TTC549 (cell line): ENCODE data around the gene CADM1.

ENCODE experiments used
- FAIRE-seq: peaks from 2 replicates; lab custom pipeline; 2012; peaks lifted over from hg19 to GRCh38; lab: Jason Lieb, UNC

The CADM1 gene

DNA sequence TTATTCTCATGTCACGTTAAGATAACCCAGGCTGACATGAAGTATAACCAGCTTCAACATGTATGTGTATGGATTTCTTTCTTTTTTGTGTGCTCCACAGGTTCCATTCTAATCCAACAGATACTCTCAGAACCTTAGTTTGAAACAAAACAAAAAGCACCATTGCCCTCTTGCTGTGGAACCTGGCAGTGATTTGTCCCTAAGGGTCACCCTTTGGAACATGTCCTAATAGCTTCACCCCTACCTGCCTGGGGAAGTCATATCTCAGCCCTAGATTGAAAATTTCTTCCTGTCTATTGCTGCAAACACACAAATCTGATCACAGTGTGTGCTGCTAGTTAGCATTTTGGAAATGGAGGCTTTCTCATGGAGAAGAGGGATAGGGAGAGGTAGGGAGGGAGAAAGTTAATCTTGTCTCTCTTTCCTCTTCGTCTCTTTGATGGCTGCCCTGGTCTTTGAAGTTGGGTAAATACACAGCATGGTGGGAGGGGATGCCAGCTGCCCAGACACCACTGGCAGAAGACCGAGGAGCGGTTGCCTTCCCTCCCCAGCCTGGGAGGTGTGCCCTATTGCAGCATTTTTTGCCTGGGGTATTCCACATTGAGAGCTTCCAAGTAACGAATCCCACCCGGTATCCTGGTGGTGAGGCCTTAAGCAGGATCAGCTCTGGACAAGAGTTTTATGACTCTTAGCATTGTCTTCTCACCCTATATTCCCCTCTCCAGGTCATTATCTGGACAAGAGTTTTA is 11.6 kb upstream of the CADM1 start:
- FAIRE-seq: no peak

DNA sequence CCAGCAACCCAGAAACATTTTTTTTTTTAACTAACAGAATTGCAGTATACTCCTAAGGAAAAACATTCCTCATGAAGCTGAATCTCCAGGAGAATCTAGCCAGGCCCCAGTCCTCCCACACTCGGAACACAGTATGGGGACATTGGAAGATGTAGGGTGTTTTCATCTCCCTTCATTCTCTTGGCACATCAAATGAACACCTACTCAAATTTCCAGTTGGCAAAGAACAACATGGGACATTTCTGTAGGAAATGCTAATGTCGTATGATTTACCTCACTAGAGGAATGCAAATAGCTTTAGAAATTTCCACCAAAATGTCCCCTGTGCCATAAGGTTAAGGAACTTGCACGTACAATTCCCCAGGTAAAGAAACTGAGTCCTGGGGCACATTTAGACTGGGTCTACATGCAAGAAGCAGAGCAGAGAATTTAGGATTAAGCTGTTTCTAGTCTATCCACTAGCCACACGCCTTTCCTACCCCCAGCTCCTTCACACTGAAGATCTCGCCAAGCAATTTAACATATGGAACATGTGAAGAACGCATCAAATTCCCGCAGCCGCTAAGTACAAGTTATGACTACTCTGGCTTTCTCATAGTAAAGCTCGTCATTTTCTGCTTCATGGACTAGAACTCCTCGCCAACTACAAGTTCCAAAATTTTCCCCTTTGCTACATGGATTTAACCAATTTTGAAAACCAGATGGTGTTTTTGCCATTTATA is 2.9 kb upstream of the CADM1 start:
- no peak for FAIRE-seq

DNA sequence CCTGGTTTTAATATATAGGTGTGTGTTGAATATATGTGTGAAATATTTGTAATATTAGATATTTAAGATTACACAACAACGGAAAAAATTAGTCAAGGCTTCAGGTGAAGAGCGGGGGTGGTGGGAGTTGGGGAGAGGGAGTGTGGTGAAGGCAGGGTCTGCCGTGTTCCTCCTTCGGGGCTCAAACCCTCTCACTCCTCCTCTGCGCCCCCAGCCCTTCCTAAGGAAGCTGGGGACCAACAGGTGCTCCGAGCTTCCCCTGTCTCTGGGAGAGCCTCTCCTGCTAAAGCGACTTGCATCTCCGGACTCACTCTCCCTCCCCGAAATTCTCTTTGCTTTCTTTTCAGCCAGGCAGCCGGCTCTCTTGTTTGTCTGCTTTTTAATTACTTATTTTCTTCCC is 960 bp upstream of the CADM1 start:
- FAIRE-seq: no peak

DNA sequence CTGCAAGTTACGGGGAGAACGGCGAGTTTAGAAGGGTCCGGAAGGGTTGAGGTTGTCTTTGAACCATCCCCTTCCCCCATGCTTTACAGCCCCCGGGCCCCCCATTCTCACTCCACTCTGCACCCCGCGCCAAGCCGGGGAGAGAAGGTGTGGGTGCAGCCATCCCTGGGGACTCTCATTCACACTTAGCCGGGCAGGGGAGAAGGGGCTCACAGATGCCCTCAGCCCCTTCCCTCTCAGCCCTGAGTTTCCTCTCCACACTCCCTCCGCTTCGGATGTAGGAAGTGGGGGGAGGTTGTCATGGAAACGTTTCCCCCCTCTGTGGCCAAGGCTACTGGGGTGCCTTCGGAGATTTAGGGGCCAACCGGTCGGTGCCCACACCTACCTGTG is 334 bp downstream of the CADM1 start:
- no peak for FAIRE-seq

DNA sequence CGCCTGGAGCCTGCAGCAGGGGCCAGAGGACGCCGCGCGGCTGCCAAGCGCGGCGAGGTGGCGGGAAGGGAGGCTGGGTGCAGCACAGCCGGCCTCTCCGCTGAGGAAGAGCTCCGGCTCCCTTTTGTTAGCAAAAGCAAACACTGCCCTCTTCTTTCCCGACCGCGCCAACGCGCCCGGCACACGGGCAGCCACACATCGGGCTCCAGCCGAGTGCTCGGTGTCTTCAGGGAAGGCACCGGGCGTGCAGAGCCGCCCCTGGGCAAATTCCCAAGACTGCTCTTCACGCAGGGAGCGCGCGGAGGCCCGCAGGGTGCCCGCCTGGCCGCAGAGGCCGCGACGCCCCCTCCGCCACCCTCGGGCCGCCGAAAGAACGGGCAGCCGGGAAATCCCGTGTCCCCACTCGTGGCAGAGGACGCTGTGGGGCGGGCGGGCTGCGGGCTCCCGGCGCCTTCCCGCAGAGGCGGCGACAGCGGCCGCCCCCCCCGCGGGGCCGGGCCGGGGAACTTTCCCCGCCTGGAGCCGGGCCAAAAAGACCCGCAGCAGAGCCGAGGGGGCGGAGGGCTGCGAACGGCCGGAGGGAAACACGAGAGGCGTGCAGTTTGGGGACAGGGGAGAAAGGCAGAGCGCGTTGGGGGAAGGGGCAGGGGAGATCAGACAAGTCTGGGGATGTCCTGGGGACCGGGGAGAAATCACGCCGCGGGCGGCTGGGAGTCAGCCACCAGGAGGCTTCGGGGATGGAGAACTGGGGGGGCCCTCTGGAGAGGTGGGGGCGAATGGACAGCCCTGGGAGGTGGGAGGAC is 931 bp downstream of the CADM1 start:
- no peak for FAIRE-seq

DNA sequence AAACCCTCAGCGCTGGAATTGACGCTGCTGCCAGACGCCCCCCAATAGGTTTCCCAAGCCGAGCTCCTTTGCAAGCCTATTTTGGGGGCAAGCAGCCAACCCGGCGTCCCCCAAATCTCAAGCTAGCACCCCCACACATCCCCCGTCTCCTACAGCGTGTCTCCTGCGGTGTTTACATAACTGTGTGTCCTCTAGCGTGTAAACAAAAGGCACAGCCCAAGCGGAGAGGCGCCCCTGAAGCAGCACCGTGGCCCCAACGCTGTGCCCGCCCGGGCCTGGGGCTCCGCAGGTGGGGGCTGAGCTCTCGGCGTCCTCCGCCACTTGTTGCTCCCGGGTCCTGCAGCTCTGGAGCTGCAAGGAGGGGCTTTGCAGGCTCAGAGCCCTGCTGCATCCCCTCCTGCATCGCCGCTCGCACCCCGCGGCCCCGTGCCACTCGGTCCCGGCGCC is 1.6 kb downstream of the CADM1 start:
- FAIRE-seq: no peak

DNA sequence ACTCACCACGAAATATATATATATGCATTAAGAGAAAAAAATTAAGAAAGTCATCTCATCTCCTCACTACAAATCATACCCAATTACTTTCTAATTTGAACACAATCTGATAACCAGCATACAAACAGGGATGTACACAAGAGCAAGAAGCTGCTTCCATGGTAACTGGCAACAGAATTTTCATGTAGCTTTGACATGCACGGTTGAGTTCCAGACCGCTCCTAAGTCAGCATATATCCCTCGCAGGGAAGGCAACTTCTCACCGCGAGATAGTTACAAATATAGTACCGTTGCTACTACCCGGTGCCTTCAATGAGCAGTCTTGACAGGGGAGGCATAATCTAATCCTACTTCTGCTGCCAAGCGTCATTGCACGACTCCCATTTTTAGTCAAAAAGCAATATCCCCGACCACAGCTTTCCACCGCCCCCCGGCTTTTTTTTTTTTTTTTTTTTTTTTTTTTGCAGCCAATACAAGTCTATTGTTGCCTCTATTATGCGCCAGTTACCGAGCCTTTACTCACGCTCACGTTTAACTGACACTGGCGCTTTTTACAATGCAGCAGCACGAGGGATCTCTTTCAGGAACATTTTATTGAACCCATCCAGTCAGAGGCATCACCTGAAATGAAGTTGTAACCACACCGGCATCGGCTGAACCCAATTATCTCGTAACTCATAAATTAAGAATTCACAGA is 2.2 kb downstream of the CADM1 start:
- no peak for FAIRE-seq

DNA sequence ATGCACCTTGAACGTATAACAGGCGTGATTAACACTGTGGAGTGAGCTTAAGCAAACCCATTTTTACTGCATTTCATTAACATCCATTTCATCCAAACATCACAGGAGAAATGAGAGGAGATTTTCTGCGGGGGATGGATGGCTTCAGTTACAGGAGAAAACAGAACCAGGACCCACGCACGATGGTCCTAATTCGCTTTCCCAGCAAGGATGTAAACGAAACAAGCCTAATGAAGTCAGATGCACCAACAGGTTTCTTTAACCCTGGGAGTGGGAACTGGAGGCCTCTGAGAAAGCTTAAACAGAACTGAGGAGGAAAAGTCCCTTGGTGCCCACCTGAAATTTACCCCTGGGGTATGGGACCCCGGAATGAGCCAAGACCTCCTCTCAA is 2.7 kb downstream of the CADM1 start:
- no peak for FAIRE-seq

DNA sequence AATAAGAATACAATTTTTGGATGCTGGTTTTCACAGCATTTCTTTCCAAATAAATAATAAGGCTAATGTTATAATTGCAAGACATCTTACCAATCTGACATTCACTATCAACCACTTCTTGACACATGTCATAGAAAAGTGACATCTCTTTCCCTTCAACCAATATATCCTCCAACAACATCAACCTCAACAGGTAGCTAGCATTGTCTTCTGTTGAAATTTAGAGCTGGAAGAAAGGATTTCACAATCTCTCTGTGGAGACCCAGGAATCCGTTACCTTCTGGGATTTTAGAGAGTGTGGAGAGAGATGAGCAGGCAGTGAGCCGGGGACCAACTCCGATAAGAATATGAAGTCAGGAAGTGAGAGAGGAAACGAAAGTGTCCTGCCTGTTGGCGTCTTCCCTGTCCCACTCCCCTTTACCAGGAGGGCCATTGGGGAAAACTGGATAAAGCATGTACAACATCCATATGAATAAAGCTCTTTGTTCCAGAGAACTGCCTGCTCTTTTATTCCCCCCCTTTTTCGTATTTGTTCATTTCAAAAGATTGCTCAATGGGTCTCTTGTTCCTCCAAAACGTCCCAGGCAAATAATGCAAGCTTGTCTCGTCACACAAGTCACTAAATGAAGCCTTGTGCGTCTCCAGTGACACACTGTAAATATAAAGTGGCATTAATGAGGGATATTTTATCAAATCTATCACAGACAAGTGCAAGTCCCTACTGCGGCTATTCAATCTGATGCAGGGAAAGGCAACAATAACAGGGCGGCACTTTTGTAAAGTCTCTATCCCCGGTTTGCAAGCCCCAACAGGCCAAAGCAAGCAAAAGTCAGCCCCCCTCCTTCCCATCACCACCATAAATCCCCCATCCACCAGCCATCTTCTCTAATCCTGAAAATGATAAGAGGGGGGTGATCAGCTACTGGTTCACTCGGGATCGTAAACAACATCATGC is 3.4 kb downstream of the CADM1 start:
- FAIRE-seq: no peak

DNA sequence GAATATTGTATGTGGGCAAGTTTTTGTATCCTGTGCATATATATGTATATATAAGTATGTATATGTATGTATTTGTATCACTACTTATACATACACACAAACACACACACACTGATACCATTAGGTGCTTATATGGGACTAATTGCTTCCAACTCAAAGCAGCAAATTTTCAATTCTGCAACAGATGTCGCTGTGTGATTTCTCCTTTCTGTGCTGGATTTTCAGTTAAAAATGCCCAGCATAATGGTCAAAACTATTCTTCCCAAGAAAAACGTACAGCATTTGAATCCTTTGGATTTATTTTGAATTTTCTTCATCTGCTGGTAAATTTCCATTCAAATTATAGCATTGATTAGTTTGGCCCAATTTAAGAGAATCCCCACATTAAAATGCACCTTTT is 4.3 kb downstream of the CADM1 start:
- FAIRE-seq: no peak

DNA sequence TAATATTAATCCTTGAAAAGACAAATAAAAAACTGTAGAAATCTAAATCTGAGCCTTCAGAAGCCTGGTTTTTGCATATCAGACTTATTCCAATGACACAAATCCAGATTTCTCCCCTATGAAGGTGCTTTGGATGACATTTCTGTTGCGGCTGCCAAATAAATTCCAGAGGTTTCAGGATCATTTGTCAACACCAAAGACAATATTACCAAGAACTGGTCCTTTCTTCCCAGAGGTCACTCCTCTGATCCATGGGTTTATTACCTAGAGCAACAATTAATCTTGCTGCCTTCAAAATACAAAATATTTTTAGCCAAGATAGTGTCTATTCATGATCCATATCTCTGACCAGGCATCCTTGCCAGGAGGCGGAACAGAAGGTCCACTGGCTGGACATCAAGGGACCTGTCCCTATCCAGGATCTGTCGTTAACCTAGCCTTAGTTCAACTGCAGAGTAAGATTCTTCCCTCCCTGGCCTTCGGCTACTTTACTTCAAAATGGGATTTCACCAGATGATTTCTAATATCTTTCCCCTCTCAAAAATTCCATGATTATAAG is 4.9 kb downstream of the CADM1 start:
- FAIRE-seq: no peak

DNA sequence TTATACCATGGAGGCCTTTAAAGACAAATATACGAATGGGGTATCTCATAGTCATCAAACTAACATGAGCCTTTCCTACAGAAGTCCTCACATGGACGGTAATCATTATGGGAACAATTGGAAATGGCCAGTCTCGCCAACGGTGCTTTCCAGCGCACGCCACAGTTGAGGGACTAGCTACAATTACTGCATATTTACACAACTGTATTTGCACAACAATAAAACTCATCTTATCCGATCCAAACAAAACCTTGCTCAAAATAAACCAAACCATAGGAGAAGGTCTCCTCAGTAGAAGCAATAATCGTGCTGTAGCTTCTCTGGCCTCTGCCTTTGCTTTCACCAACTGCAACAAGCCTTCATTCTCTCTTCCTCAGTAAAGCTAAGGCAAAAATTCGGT is 5.9 kb downstream of the CADM1 start:
- FAIRE-seq: no peak

DNA sequence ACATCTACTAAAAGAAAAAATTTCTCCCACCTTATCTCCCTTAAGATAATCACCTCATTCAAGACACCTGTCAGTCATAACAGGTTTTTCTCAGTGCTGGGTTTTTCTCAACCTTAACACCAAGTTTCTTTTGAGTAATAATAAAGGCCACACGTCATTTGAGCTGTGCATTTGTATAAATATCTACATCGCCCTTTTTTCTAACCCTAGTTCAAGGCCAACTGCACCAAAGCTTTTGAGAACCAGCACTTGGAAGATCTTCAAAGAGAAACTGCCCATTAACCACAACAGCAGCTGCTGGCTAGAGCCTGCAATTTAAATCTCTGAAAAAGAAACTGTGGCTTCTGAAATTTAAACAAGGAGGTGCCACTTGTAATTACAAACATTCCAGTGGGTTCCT is 6.9 kb downstream of the CADM1 start:
- no peak for FAIRE-seq

DNA sequence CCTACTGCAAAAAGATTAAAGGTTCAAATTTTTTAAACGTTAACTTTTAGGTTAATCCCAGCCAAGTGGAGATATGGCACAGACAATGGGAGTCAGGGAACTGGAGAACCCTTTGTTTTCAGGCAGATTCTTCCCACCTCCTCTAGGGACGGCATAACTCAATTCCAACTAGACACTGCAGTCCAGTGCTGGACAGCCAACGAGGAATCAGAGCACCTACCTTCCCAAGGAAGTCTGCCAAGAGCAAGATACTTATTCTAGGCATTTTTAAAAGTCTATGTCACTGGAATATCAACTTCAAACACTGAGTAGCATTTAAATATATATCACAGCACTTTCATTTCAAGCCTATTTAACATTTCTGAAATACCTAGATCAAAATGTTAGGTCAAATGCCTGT is 7.3 kb downstream of the CADM1 start:
- FAIRE-seq: no peak

DNA sequence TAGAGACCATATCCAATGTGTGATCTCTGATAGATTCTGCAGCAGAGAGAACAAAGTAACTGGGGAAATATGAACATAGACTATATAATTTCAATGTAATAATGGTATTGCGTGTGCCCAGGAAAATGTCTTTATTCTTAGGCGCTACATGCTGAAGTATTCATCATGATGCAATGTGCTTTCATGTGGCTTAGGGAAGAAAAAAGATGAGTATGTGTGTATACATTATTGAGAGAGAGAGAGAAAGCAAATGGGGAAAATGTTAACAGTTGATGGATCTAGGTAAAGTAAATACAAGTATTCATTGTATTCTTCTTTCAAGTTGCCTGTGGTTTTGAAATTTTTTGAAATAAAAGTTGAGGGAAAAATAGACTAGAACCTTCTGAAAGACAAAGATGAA is 10.3 kb downstream of the CADM1 start:
- no peak for FAIRE-seq

DNA sequence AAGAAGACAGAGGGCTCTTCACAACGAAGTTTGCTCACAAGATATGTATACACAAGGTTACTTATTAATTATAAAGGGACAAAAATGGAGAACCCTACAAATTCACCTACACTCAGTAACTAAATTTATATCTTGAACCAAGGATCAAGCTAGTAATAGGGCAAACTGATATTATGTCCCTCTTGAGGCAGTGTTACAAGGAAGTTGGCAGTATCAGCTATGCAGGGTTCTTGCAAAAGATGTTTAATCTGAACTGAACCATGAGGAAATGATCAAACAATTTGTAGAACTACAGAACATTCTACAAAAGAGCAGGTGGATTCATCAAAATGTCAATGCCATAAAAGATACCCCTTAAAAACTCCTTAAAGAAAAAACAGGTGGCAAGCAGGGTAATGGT is 10.7 kb downstream of the CADM1 start:
- FAIRE-seq: no peak

DNA sequence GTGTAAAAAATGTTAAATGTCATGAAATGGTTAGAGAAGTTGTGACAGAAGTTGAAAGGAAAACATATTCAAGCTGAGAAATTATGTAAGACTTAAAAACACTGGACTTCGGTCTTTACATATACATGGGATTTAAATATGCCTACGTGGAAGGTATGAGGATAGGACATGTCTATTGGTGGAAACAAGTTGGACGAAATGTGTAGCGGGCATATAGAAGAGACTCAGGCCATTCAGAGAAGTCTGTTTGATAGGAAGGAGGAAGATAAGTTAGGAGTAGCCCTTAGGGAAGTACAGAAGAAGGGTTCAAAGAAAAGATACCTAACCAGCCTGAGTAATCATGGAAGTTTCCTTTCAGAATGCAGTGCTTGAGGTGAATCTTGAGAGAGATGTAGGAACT is 14.7 kb downstream of the CADM1 start:
- FAIRE-seq: no peak

DNA sequence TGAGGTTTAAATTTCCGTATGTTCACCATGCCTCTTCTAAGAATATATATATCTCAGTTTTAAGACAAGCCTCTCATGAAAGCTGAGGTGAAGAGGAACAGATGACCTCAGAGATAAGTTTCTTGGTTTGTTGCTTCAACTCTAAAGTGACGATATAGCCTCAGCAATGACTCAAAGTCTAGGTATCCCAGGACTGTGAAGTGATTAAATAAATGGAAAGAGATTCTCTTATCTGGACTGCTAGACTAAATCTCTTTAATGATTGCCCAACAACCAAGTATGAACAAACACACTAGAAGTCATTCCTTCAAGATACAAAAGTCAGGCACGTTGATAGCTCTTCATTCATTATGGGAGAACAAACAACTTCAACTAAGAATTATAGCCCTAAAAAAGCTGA is 15.3 kb downstream of the CADM1 start:
- FAIRE-seq: no peak

DNA sequence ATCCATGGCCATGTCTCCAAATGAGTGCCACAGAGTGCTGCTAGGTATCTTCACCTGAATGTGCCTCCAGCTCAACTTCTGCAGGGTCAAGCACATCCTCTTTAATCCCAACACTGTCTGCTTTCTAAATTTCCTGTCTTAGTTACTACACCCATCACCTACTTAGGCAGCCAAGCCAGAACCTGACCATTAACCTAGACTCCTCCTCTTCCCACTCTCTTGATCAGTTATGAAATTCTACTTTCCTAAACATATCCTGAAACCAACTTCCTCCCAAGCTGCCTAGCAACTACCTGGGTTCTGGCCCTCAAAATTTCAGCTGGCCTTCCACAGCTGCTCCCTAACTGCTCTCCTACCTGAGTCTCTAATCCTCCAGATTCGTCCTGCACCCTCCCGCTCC is 22.7 kb downstream of the CADM1 start:
- no peak for FAIRE-seq

DNA sequence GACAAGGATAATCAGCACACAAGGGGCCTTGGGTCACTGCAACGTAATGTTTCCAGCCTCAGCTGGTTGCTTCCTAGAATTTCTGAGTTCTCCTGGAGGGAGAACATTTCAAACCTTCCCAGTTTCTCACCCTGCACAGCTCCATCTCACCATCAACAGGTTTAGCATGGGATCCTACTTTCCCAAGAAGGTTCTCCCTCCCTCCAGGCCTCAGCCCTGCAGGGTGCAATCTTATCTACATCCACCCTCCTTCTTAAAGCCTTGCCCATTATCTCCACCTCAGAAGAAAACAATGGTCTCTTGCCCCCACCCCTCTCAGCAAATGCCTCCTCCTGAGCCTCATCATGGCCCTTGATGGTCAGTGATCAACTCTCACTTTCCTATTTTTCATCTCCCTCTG is 23.6 kb downstream of the CADM1 start:
- FAIRE-seq: no peak

DNA sequence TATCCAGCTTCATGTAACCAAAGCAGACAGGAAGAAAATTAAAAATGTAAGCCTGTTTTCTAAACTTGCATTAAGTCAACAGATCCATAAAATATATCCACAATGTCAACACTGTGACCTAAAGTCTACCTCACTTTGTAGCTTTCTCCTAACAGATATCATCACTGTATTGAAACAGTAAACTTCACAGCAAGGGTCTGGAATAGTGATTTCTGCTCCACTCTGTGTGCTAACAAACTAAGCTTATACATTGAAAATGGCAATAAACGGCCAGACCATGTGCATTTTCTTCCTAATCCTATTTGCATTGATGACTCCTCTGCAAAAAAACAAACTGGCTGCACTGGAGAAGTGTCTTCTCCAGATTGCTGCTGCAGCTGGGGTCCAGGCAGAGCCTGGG is 26.8 kb downstream of the CADM1 start:
- no peak for FAIRE-seq
